ENCODE data around the gene NUP107. TPM values are rescaled to one million over a fixed set of nuclear protein-coding genes. Genes with fewer than 3 reads are reported as not detected.
A peak's percentile ranks its signal among the peaks of the same experiment; 100 is the strongest.

Gene NUP107
- total RNA-seq, 1 experiment from 2014 or later = 48.1 TPM

- Mint-ChIP-seq H3K9me3 (ENCODE audit: unreplicated experiment) (no peaks in the 10 kb centered on the region), H3K4me1 (ENCODE audit: insufficient read depth, unreplicated experiment) (peaks cover 23% of the 10 kb centered on the region), H3K27me3 (ENCODE audit: insufficient read depth, unreplicated experiment) (no peaks in the 10 kb centered on the region), H3K27ac (ENCODE audit: low read depth, unreplicated experiment) (peak within 1 kb of the TSS; percentile 78), H3K4me3 (ENCODE audit: unreplicated experiment) (peak within 1 kb of the TSS; percentile 96), H3K36me3 (ENCODE audit: insufficient read depth, unreplicated experiment) (peaks cover 31% of the 10 kb centered on the region)
- DNase-seq (ENCODE audit: unreplicated experiment) = peak; percentile 94
- POLR2A ChIA-PET = interaction anchor here (0.6 to 2.8 kb wide), 32 partner anchors 10 to 415 kb away, joined by 3 to 106 read pairs (median 4); partner anchors contain the start of genes MDM2, NUP107 and RAP1B
- BruUV-seq (replicated peaks) = TSS peak; percentile 56
- intact Hi-C loops (cut with micrococcal nuclease) = loop anchor here (1.0 to 5.0 kb wide), 4 partner anchors 39 to 387 kb away; no protein-coding TSS in a partner anchor
- CTCF ChIA-PET = interaction anchor here (0.9 to 1.5 kb wide), 11 partner anchors 14 to 572 kb away, joined by 3 to 7 read pairs (median 4); partner anchors contain the start of gene MDM2
- no peak for TF ChIP-seq CTCF (IDR thresholded peaks at IDR 0.05; ENCODE audit: unreplicated experiment)
Measured at GRCh38 chr12:68745904-68746571, 59.3 kb downstream of the NUP107 start, which contains the start of gene SLC35E3. Gene SLC35E3 (plus strand): TSS chr12:68746176. CDS start chr12:68746378, 202 bp downstream.

- H3K4me3 Mint-ChIP-seq (ENCODE audit: unreplicated experiment) = peak overlapping the region; percentile 96
- DNase-seq (ENCODE audit: unreplicated experiment) = peak; percentile 73
- no peak for TF ChIP-seq CTCF (IDR thresholded peaks at IDR 0.05; ENCODE audit: unreplicated experiment)
- no peaks in the 10 kb centered on the region for H3K9me3 Mint-ChIP-seq (ENCODE audit: unreplicated experiment)
- H3K4me1 Mint-ChIP-seq (ENCODE audit: insufficient read depth, unreplicated experiment) = peaks cover 23% of the 10 kb centered on the region
- intact Hi-C loops (cut with micrococcal nuclease) = loop anchor here (1.0 to 5.0 kb wide), 4 partner anchors 39 to 388 kb away; no protein-coding TSS in a partner anchor
- ChIA-PET POLR2A (interaction anchor here (0.6 to 2.8 kb wide), 31 partner anchors 10 to 416 kb away, joined by 3 to 106 read pairs (median 4); partner anchors contain the start of genes MDM2, NUP107 and RAP1B), CTCF (interaction anchor here (0.6 to 1.4 kb wide), 12 partner anchors 14 to 571 kb away, joined by 3 to 7 read pairs (median 4); no protein-coding TSS in a partner anchor)
- BruUV-seq (replicated peaks) = no TSS peak
- H3K27ac Mint-ChIP-seq (ENCODE audit: low read depth, unreplicated experiment) = peak overlapping the region; percentile 78
- H3K27me3 Mint-ChIP-seq (ENCODE audit: insufficient read depth, unreplicated experiment) = no peaks in the 10 kb centered on the region
- H3K36me3 Mint-ChIP-seq (ENCODE audit: insufficient read depth, unreplicated experiment) = peaks cover 25% of the 10 kb centered on the region
Measured at GRCh38 chr12:68746572-68747180, 59.9 kb downstream of the NUP107 start.

DNA sequence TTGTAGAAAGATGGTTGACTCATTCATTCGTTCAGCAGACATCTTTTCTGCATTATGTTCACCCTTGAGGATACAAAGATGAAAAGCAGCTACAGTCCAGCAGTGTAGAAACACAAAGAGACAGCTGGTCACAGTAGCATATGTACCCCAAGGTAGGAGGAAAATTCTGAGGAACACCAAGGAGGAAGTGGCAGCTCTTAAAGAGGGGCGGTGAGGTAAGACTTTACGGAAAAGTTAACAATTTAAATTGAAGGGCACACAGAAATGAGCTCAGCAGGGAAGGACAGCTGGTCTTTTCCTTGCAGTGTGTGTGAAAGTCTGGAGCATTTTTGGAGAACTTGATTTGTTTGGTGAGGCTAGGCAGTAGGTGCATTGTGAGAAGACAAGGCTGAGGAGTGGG is 62.7 kb downstream of the NUP107 start:
- H3K4me1 Mint-ChIP-seq (ENCODE audit: insufficient read depth, unreplicated experiment) = peaks cover 23% of the 10 kb centered on the region
- no peak for TF ChIP-seq CTCF (IDR thresholded peaks at IDR 0.05; ENCODE audit: unreplicated experiment)
- DNase-seq (ENCODE audit: unreplicated experiment) = no peak
- no peak overlapping the region for H3K27ac Mint-ChIP-seq (ENCODE audit: low read depth, unreplicated experiment)
- H3K27me3 Mint-ChIP-seq (ENCODE audit: insufficient read depth, unreplicated experiment) = no peaks in the 10 kb centered on the region
- H3K9me3 Mint-ChIP-seq (ENCODE audit: unreplicated experiment) = no peaks in the 10 kb centered on the region
- CTCF ChIA-PET = no interaction called here
- no TSS peak for BruUV-seq (replicated peaks)
- H3K36me3 Mint-ChIP-seq (ENCODE audit: insufficient read depth, unreplicated experiment) = peaks cover 33% of the 10 kb centered on the region
- intact Hi-C loops (cut with micrococcal nuclease) = loop anchor here (5.0 kb wide), 1 partner anchor 73 kb away; no protein-coding TSS in a partner anchor
- no peak overlapping the region for H3K4me3 Mint-ChIP-seq (ENCODE audit: unreplicated experiment)
- POLR2A ChIA-PET = interaction anchor here (1.1 to 1.2 kb wide), 2 partner anchors 38 to 59 kb away, joined by 3 read pairs; no protein-coding TSS in a partner anchor

GRCh38 chr12:68749861-68750260 is 63.1 kb downstream of the NUP107 start:
- H3K36me3 Mint-ChIP-seq (ENCODE audit: insufficient read depth, unreplicated experiment) = peaks cover 33% of the 10 kb centered on the region
- POLR2A ChIA-PET = interaction anchor here (1.1 to 1.2 kb wide), 2 partner anchors 38 to 59 kb away, joined by 3 read pairs; no protein-coding TSS in a partner anchor
- CTCF ChIA-PET = no interaction called here
- intact Hi-C loops (cut with micrococcal nuclease) = loop anchor here (5.0 kb wide), 1 partner anchor 72 kb away; no protein-coding TSS in a partner anchor
- BruUV-seq (replicated peaks) = no TSS peak
- no peak overlapping the region for H3K27ac Mint-ChIP-seq (ENCODE audit: low read depth, unreplicated experiment)
- no peak overlapping the region for H3K4me3 Mint-ChIP-seq (ENCODE audit: unreplicated experiment)
- H3K27me3 Mint-ChIP-seq (ENCODE audit: insufficient read depth, unreplicated experiment) = no peaks in the 10 kb centered on the region
- H3K9me3 Mint-ChIP-seq (ENCODE audit: unreplicated experiment) = no peaks in the 10 kb centered on the region
- H3K4me1 Mint-ChIP-seq (ENCODE audit: insufficient read depth, unreplicated experiment) = peaks cover 23% of the 10 kb centered on the region
- no peak for DNase-seq (ENCODE audit: unreplicated experiment)
- TF ChIP-seq CTCF (IDR thresholded peaks at IDR 0.05; ENCODE audit: unreplicated experiment) = no peak

Measured in MCF 10A (cell line).